Hepatocyte (in vitro differentiated cells): ENCODE measurements around the gene SOX6.

Experiments used
- CTCF ChIP-seq: fragments of 200-600 bp; sonication (generic); IDR thresholded peaks from 2 replicates; pipeline ENCODE4 v1.5.1; 2016; ENCODE audit warnings: antibody characterized with exemption, mild to moderate bottlenecking; ENCODE audit not compliant: poor library complexity
- EZH2phosphoT487 ChIP-seq: fragments of 200-600 bp; sonication (generic); IDR thresholded peaks from one replicate; pipeline ENCODE4 v1.6.1; 2018; ENCODE audit warnings: antibody characterized with exemption, mild to moderate bottlenecking, low read depth, moderate library complexity; ENCODE audit not compliant: unreplicated experiment, severe bottlenecking

- TF ChIP-seq CTCF (no peak), EZH2phosphoT487 (no peak)
These were observed 164.5 kb downstream of the SOX6 start for GRCh38 chr11:16191868-16192240.
